B cell (primary cell): Measurements from ENCODE around the gene TTC39C. TPM values are rescaled to one million over a fixed set of nuclear protein-coding genes. Genes with fewer than 3 reads are reported as not detected.

Source experiments
- ATAC-seq: fragments of 200-7000 bp; cut with Tn5 transposase; one replicate; pipeline ENCODE4 v1.10.0; 2021; ENCODE audit warnings: low read depth, mild to moderate bottlenecking, moderate number of reproducible peaks, moderate library complexity
- CTCF ChIA-PET: fragments of 350-600 bp; sonication (Branson Sonifier 250); formaldehyde crosslinking; loops from one replicate; lab custom pipeline; 2021; ENCODE audit warnings: antibody characterized with exemption, inconsistent platforms; lab: Charles Lee
- POLR2A ChIA-PET: fragments of 350-600 bp; sonication (Branson Sonifier 250); formaldehyde crosslinking; loops from one replicate; lab custom pipeline; 2021; ENCODE audit warnings: antibody characterized with exemption; lab: Charles Lee
- DNase-seq: peaks from one replicate; pipeline ENCODE4 v3.0.0; 2013
- H2AFZ ChIP-seq: 2 replicates; pipeline ENCODE4 v1.6.1; 2012; ENCODE audit warnings: mild to moderate bottlenecking, low read depth, low read length; ENCODE audit not compliant: insufficient read depth, poor library complexity, severe bottlenecking
- H3K27ac ChIP-seq, 2 donors: 1 replicate in 1 of 2; 2 replicates in 1 of 2; pipeline ENCODE4 v1.5.1; 2012 to 2013; ENCODE audit warnings: low read length in 2 of 2, mild to moderate bottlenecking in 2 of 2, moderate library complexity in 1 of 2
- H3K27me3 ChIP-seq, 4 experiments: fragments of 200-600 bp in 1 of 4; sonication (generic) in 1 of 4; replicated peaks in 1 of 4; 1 replicate in 2 of 4; 2 replicates in 2 of 4; pipeline versions ENCODE4 v1.6.1 to v1.7.0; 2013 to 2016; ENCODE audit warnings: low read length in 3 of 4, mild to moderate bottlenecking in 2 of 4, mixed read lengths in 1 of 4, moderate library complexity in 1 of 4; ENCODE audit not compliant: insufficient read depth in 4 of 4, control insufficient read depth in 3 of 4; ENCODE audit errors: control extremely low read depth in 1 of 4
- H3K36me3 ChIP-seq, 2 experiments: replicated peaks in 1 of 2; 1 replicate in 1 of 2; 2 replicates in 1 of 2; pipeline versions ENCODE4 v1.6.1 to v1.7.1; 2013; ENCODE audit warnings: low read length in 1 of 2; ENCODE audit not compliant: insufficient read depth in 2 of 2, control insufficient read depth in 1 of 2; ENCODE audit errors: control extremely low read depth in 1 of 2, extremely low read depth in 1 of 2
- H3K4me1 ChIP-seq, 2 donors: fragments of 200-600 bp in 1 of 2; sonication (generic) in 1 of 2; 1 replicate in 1 of 2; 2 replicates in 1 of 2; pipeline versions ENCODE4 v1.5.1 to v1.6.1; 2013 to 2017; ENCODE audit warnings: low read length in 2 of 2; ENCODE audit not compliant: control insufficient read depth in 2 of 2, insufficient read depth in 2 of 2
- H3K4me2 ChIP-seq: replicated peaks from 2 replicates; pipeline ENCODE3; 2012; ENCODE audit warnings: mild to moderate bottlenecking, low read depth, low read length; ENCODE audit not compliant: poor library complexity, severe bottlenecking
- H3K4me3 ChIP-seq, 5 experiments: fragments of 200-600 bp in 1 of 5; sonication (generic) in 1 of 5; 1 replicate in 3 of 5; 2 replicates in 2 of 5; pipeline versions ENCODE4 v1.5.1 to v1.7.0; 2011 to 2016; ENCODE audit warnings: low read length in 4 of 5, mild to moderate bottlenecking in 4 of 5, low read depth in 2 of 5, control low read depth in 1 of 5, moderate library complexity in 1 of 5; ENCODE audit not compliant: insufficient read depth in 1 of 5; ENCODE audit errors: control extremely low read depth in 1 of 5, extremely low read depth in 1 of 5
- H3K79me2 ChIP-seq: fragments of 200-600 bp; sonication (generic); one replicate; pipeline ENCODE4 v1.6.0; 2016; ENCODE audit warnings: low read length; ENCODE audit not compliant: control insufficient read depth, insufficient read depth
- H3K9ac ChIP-seq: fragments of 200-600 bp; sonication (generic); 2 replicates; pipeline ENCODE4 v1.6.1; 2017; ENCODE audit warnings: mild to moderate bottlenecking, low read length, moderate library complexity
- H3K9me3 ChIP-seq, 3 donors: one replicate each; pipeline versions ENCODE4 v1.6.1 to v1.7.1; 2013; ENCODE audit warnings: low read length in 2 of 3; ENCODE audit not compliant: control insufficient read depth in 2 of 3, insufficient read depth in 1 of 3; ENCODE audit errors: control extremely low read depth in 1 of 3
- H4K20me1 ChIP-seq: 2 replicates; pipeline ENCODE4 v1.6.0; 2012; ENCODE audit warnings: mild to moderate bottlenecking, low read length; ENCODE audit not compliant: insufficient read depth, control insufficient read depth, poor library complexity, severe bottlenecking
- H3K27ac Mint-ChIP-seq: one replicate; pipeline ENCODE4 v1.8.0; 2021; ENCODE audit warnings: mixed read lengths
- H3K27me3 Mint-ChIP-seq: one replicate; pipeline ENCODE4 v1.8.0; 2021; ENCODE audit warnings: mixed read lengths
- H3K4me1 Mint-ChIP-seq: one replicate; pipeline ENCODE4 v1.8.0; 2021; ENCODE audit warnings: mixed read lengths
- H3K4me3 Mint-ChIP-seq: one replicate; pipeline ENCODE4 v1.8.0; 2021; ENCODE audit warnings: mixed read lengths
- H3K9me3 Mint-ChIP-seq: one replicate; pipeline ENCODE4 v1.8.0; 2022; ENCODE audit warnings: mixed read lengths; ENCODE audit not compliant: insufficient read depth
- EZH2 ChIP-seq: IDR thresholded peaks from 2 replicates; pipeline ENCODE4 v1.6.1; 2012; ENCODE audit warnings: borderline replicate concordance, low read depth, mild to moderate bottlenecking, moderate library complexity, low read length; ENCODE audit not compliant: insufficient read depth, poor library complexity, severe bottlenecking
- WGBS: methylation state at CpG from one replicate; pipeline ENCODE4 v1.1.5; 2013; ENCODE audit warnings: missing lambda C conversion rate; ENCODE audit not compliant: insufficient coverage; 5-methylcytosine and 5-hydroxymethylcytosine counted together
- intact Hi-C: fragments of 100-400 bp; cut with micrococcal nuclease; formaldehyde crosslinking; loops from one replicate; pipeline ENCODE4 v1.10.0; 2022
- polyA plus RNA-seq: library from polyadenylated mRNA; depleted of rRNA; stranded (reverse); fragments of >200 nt; gene quantifications from 2 replicates; pipeline ENCODE4 v1.2.3, GENCODE V29; 2012
- total RNA-seq, 2 donors: library from RNA; stranded (reverse); fragments of 120-200 nt in 1 of 2; gene quantifications; 1 replicate in 1 of 2; 2 replicates in 1 of 2; pipeline versions ENCODE4 v1.2.3 to v1.2.4, GENCODE V29; 2013 to 2022
- TF ChIP-seq, protein P1 (sequence below): fragments of 200-600 bp; IDR thresholded peaks from one replicate; pipeline ENCODE4 v1.8.0; 2022; ENCODE audit warnings: antibody characterized with exemption, mild to moderate bottlenecking

Gene TTC39C
- total and polyA plus RNA-seq, 2 donors (not counting 1 experiment from before 2014, with no cell fraction given) = 22.3 to 44.3 TPM

DNA sequence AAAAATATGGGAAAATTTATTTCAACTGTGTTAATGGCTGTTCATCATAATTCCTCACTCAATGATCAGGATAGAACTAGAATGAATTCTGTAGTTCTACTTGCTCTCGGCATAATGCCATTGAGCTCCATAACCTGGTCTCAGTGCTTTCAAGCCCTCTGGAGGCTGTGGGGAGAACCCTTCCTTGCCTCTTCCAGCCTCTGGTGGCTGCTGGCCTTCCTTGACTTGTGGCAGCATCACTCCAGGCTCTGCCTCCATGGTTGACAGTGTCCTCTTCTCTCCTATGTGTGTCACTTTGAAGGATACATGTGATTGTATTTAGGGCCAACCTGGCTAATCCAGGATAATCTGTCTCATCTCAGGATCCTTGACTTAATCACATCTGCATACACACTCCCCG, 97.4 kb downstream of the TTC39C start:
- Histone ChIP-seq H3K27ac (no peak overlapping the region), H3K4me1 (peaks cover 0 to 7% of the 10 kb centered on the region in 2 donors), H2AFZ (no peak overlapping the region), H3K9me3 (no peaks in the 10 kb centered on the region), H3K4me2 (no peak overlapping the region), H3K36me3 (peaks cover 2 to 18% of the 10 kb centered on the region in 2 experiments), H3K4me3 (no peak overlapping the region), H3K79me2 (no peaks in the 10 kb centered on the region), H4K20me1 (no peaks in the 10 kb centered on the region), H3K27me3 (no peaks in the 10 kb centered on the region), H3K9ac (no peak overlapping the region)
- ATAC-seq (no peak), DNase-seq (no peak)
- TF ChIP-seq EZH2 = no peak
- TF ChIP-seq, protein P1, sequence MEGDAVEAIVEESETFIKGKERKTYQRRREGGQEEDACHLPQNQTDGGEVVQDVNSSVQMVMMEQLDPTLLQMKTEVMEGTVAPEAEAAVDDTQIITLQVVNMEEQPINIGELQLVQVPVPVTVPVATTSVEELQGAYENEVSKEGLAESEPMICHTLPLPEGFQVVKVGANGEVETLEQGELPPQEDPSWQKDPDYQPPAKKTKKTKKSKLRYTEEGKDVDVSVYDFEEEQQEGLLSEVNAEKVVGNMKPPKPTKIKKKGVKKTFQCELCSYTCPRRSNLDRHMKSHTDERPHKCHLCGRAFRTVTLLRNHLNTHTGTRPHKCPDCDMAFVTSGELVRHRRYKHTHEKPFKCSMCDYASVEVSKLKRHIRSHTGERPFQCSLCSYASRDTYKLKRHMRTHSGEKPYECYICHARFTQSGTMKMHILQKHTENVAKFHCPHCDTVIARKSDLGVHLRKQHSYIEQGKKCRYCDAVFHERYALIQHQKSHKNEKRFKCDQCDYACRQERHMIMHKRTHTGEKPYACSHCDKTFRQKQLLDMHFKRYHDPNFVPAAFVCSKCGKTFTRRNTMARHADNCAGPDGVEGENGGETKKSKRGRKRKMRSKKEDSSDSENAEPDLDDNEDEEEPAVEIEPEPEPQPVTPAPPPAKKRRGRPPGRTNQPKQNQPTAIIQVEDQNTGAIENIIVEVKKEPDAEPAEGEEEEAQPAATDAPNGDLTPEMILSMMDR = no peak
- no peaks in the 10 kb centered on the region for H3K9me3 Mint-ChIP-seq
- ChIA-PET CTCF (interaction anchor here (1.3 kb wide), 1 partner anchor 490 kb away, joined by 3 read pairs; no protein-coding TSS in a partner anchor), POLR2A (no interaction called here)
- intact Hi-C loops = no loop called here
- H3K27me3 Mint-ChIP-seq = no peaks in the 10 kb centered on the region
- H3K27ac Mint-ChIP-seq = no peak overlapping the region
- 100% methylated on average over 2 of the region's 2 CpGs for WGBS
- H3K4me3 Mint-ChIP-seq = no peak overlapping the region
- peaks cover 12% of the 10 kb centered on the region for H3K4me1 Mint-ChIP-seq

DNA sequence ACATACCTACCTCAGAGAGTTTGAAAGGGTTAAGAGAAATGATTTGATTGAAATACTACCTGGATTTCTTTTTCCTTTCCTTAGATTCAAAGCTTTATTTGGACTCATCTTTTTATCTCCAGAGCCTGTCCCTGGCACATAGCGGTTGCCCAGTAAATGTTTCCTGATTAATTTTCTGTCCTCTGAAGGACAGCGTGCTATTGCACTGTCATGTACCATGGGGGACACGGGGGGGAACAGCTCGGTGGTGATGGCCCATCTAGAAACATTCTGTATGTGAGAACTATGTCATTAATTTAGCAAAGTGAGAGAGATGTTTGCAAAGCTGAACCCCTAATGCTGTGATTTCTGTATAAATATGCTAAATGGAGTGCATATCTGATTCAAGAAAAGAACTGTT, 97.9 kb downstream of the TTC39C start:
- POLR2A ChIA-PET = no interaction called here
- Histone ChIP-seq H2AFZ (no peak overlapping the region), H3K9me3 (no peaks in the 10 kb centered on the region), H3K36me3 (peaks cover 2 to 18% of the 10 kb centered on the region in 2 experiments), H3K27me3 (no peaks in the 10 kb centered on the region), H3K4me1 (peaks cover 0 to 7% of the 10 kb centered on the region in 2 donors), H3K4me2 (no peak overlapping the region), H3K4me3 (no peak overlapping the region), H3K9ac (no peak overlapping the region), H4K20me1 (no peaks in the 10 kb centered on the region), H3K27ac (no peak overlapping the region), H3K79me2 (no peaks in the 10 kb centered on the region)
- peaks cover 12% of the 10 kb centered on the region for H3K4me1 Mint-ChIP-seq
- 97% methylated on average over 4 of the region's 4 CpGs for WGBS
- ATAC-seq (no peak), DNase-seq (no peak)
- no peaks in the 10 kb centered on the region for H3K27me3 Mint-ChIP-seq
- H3K27ac Mint-ChIP-seq = no peak overlapping the region
- CTCF ChIA-PET = interaction anchor here (0.9 to 1.3 kb wide), 2 partner anchors 95 to 491 kb away, joined by 3 to 4 read pairs; no protein-coding TSS in a partner anchor
- TF ChIP-seq, protein P1 = no peak
- no peak for TF ChIP-seq EZH2
- H3K9me3 Mint-ChIP-seq = no peaks in the 10 kb centered on the region
- intact Hi-C loops = no loop called here
- H3K4me3 Mint-ChIP-seq = no peak overlapping the region
